ENCODE measurements around the gene PRKACB. TPM values are rescaled to one million over a fixed set of nuclear protein-coding genes. Genes with fewer than 3 reads are reported as not detected.

Gene PRKACB
- total and polyA plus RNA-seq, 8 donors = 22.4 to 54.9 (median 45.3) TPM

DNA sequence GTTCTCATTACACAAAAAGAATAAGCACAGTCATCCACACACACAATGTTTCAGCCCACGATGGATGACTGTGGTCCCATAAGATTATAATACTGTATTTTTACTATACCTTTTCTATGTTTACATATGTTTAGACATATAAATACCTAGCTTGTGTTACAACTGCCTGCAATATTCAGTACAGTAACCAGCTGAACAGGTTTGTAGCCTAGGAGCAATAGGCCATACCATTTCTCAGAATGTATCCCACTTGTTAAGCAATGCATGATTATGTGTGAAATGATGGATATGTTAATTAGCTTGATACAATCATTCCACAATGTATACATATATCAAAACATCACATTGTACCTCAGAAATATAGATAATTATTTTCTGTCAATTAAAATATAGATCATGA lies 124.3 kb downstream of the PRKACB start:
- peak in 1 of 4 donors; percentile 10 for DNase-seq
- no peak overlapping the region for H3K27ac ChIP-seq
- intact Hi-C loops (cut with DNase I) = no loop called here
- H3K36me3 ChIP-seq = no peaks in the 10 kb centered on the region
- TF ChIP-seq, protein P1, sequence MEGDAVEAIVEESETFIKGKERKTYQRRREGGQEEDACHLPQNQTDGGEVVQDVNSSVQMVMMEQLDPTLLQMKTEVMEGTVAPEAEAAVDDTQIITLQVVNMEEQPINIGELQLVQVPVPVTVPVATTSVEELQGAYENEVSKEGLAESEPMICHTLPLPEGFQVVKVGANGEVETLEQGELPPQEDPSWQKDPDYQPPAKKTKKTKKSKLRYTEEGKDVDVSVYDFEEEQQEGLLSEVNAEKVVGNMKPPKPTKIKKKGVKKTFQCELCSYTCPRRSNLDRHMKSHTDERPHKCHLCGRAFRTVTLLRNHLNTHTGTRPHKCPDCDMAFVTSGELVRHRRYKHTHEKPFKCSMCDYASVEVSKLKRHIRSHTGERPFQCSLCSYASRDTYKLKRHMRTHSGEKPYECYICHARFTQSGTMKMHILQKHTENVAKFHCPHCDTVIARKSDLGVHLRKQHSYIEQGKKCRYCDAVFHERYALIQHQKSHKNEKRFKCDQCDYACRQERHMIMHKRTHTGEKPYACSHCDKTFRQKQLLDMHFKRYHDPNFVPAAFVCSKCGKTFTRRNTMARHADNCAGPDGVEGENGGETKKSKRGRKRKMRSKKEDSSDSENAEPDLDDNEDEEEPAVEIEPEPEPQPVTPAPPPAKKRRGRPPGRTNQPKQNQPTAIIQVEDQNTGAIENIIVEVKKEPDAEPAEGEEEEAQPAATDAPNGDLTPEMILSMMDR (IDR thresholded peaks at IDR 0.05) = no peak
- peaks cover 0 to 10% of the 10 kb centered on the region in 2 donors for H3K4me1 ChIP-seq
- no peaks in the 10 kb centered on the region for H3K27me3 ChIP-seq
- no peak overlapping the region for H3K4me3 ChIP-seq
- no peak for ATAC-seq
- no peaks in the 10 kb centered on the region for H3K9me3 ChIP-seq

DNA sequence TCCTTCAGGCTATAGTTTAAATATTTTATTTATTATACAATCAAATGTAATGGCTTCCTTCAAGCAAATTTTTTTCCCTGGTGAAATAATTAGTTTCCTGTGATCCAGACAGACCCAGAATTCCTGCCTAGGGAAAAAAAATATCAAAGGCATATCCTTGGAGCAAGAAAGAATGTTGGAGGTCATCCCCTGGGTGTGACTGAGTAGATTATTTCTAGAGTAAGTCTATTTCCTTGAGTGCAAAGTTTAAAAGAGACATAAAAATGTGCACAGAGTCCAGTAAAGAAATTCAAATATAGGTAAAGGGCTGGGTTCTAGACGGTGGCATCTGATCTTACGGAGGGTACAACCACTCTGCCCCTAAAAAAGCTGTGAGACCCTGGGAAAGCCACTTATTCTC lies 125.2 kb downstream of the PRKACB start:
- Histone ChIP-seq H3K27ac (no peak overlapping the region), H3K4me1 (peaks cover 0 to 10% of the 10 kb centered on the region in 2 donors), H3K27me3 (no peaks in the 10 kb centered on the region), H3K36me3 (no peaks in the 10 kb centered on the region), H3K4me3 (no peak overlapping the region), H3K9me3 (no peaks in the 10 kb centered on the region)
- TF ChIP-seq, protein P1 (IDR thresholded peaks at IDR 0.05) = no peak
- intact Hi-C loops (cut with DNase I) = no loop called here
- ATAC-seq (no peak), DNase-seq (no peak)

DNA sequence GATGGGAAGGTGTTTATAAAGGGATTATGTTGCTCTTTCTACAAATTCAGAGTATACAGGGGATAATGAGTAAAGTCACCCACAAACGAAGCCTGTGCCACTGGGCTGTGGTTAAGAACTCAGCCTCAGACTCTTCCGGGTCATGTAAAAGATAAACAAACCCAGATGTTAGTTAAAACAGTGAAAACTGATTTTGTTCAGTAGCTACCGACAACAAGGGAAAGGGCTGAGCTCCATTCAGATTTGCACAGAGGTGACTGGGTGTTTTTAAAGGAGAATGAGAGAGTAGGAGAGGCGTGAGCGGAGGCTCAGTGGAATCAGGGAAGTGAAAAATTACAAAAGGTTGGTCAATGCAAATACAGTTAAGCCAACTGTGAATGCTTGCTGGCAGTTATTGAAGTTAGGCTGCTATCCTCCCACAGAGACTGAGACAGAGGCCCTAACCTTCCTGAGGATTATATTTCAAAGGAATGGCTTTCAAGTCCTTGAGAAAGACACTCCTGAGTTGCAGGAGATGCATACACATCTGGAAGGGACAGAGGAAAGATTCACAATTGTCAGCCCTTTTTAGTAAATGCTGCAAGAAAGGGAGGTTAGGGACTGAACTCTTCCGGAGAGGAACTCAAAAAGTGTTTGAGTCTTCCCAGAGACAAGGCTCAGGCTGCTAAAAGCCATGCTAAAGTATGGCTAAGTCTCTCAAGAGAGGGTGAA lies 127.5 kb downstream of the PRKACB start:
- TF ChIP-seq, protein P1 (IDR thresholded peaks at IDR 0.05) = no peak

DNA sequence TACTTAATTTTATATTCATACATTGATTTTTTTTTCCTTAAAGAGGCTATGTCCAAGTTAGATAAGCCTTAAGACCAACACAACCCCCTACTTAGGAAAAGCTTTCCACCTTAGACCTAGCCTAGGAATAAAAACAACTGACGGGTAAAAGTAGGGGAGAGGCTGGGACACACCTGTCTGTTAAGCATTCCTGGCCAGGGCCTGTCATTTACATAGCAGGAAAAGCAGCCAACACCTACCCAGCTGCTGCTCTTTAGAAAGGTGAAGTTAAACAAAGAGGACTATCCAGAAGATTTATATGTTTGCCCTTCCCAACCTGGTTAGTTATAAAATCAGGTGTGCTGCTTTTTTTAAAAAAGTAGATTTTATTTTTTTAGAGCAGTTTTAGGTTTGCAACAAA lies 128.3 kb downstream of the PRKACB start:
- intact Hi-C loops (cut with DNase I) = no loop called here
- peak in 2 of 4 donors; percentile 15 to 58 for DNase-seq
- no peaks in the 10 kb centered on the region for H3K27me3 ChIP-seq
- H3K36me3 ChIP-seq = no peaks in the 10 kb centered on the region
- H3K27ac ChIP-seq = peak overlapping the region in 1 of 2 donors; percentile 55
- TF ChIP-seq, protein P1 (IDR thresholded peaks at IDR 0.05) = no peak
- ATAC-seq = peak; percentile 98
- no peaks in the 10 kb centered on the region for H3K9me3 ChIP-seq
- H3K4me3 ChIP-seq = no peak overlapping the region
- peaks cover 0 to 10% of the 10 kb centered on the region in 2 donors for H3K4me1 ChIP-seq

More for the DNA sequence above, 127.5 kb downstream of the PRKACB start:
- DNase-seq (peak in 1 of 4 donors; percentile 3), ATAC-seq (peak; percentile 56)
- H3K27ac ChIP-seq = peak overlapping the region; percentile 9 to 60
- H3K9me3 ChIP-seq = no peaks in the 10 kb centered on the region
- intact Hi-C loops (cut with DNase I) = no loop called here
- H3K4me3 ChIP-seq = no peak overlapping the region
- H3K36me3 ChIP-seq = no peaks in the 10 kb centered on the region
- H3K27me3 ChIP-seq = no peaks in the 10 kb centered on the region
- peaks cover 0 to 10% of the 10 kb centered on the region in 2 donors for H3K4me1 ChIP-seq

DNA sequence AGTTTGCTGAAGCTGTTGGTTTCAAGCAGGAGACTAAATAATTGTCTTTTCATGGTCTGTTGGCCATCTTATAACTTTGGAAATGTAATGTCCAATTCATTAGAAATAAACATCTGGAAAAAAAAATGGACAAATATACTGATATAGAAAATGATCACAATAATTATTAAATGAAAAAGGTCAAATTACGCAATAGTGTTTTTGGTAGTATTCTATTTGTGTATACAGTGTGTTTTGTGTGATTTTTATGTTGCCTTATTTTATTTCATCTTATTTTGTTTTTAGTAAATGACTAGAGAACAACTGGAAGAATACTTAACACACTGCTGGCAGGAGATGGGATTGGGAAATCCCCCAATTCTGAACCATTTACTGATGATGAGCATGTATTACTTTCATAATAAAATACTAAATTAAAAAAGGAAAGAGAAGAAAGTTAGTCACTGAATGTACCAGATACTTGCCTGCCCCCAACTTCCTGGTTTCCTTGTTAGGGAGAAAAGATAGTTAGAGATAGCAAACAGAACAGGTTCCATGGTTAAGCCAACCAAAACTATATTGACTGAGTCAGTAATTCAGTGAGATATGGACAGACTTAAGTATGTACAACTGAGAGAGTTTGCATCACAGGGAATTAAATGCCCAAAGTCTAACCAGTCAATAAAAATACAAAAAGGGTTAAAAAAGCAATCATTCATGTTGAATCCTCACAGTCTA lies 133.4 kb downstream of the PRKACB start:
- no peaks in the 10 kb centered on the region for H3K36me3 ChIP-seq
- intact Hi-C loops (cut with DNase I) = no loop called here
- H3K4me1 ChIP-seq = no peaks in the 10 kb centered on the region
- TF ChIP-seq, protein P1 (IDR thresholded peaks at IDR 0.05) = no peak
- no peaks in the 10 kb centered on the region for H3K27me3 ChIP-seq
- no peak for DNase-seq
- ATAC-seq = no peak
- H3K4me3 ChIP-seq = no peak overlapping the region
- H3K9me3 ChIP-seq = no peaks in the 10 kb centered on the region
- no peak overlapping the region for H3K27ac ChIP-seq

Data from left lung (tissue), 10 donors.